GM12872 (cell line): ENCODE data around the gene CACNG6.

Source experiments
- CTCF ChIP-seq: IDR thresholded peaks from 3 replicates; pipeline ENCODE4 v1.5.1; 2011; ENCODE audit warnings: low read depth, mild to moderate bottlenecking, low read length, moderate library complexity; ENCODE audit not compliant: insufficient read depth

The CACNG6 gene

GRCh38 chr19:53977429-53977990, 13.9 kb upstream of the CACNG6 start:
- TF ChIP-seq CTCF: no peak

- TF ChIP-seq CTCF: no peak
Observed at GRCh38 chr19:53977991-53978731, 13.3 kb upstream of the CACNG6 start.

- TF ChIP-seq CTCF: no peak
Observed at GRCh38 chr19:53978975-53979801, 12.2 kb upstream of the CACNG6 start.

DNA sequence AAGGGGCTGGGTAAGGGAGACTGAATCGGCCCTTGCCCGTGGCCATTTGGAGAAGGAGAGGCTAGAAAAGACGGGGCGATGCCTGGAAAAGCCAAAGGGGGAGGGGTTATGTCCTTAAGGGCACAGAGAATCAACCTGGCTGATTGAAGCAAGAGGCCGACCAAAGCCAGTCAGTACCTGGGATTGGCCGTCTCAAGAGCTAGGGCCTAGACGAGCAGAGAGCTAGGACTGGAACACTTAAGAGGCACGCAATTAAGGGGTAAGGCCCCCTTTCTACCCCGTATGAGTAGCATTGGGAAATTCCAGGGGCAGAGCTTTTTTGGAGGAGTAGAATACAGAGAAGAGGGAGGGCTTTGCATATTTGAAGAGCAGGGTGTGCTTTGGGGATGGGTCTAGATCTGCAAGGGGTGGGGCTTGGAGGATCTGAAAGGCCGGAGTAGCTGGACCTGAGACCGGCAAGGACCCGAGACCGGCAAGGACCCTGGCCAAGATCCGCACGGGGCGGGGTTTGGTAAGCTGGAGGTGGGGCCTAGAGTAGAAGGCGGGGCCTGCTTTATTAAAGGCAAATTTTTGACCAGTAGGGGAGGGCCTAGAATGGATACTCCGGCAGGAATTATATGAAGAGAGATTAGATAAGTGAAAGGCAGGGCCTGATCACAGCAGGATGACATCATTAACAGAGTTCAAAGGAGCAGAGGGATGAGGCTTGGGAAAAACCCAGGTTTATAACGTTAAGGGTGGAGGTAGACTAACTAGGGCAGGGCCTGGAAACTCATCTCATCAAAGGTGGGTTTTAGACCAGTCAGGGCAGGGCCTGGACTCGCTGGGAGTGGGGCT, 10.7 kb upstream of the CACNG6 start:
- no peak for TF ChIP-seq CTCF

DNA sequence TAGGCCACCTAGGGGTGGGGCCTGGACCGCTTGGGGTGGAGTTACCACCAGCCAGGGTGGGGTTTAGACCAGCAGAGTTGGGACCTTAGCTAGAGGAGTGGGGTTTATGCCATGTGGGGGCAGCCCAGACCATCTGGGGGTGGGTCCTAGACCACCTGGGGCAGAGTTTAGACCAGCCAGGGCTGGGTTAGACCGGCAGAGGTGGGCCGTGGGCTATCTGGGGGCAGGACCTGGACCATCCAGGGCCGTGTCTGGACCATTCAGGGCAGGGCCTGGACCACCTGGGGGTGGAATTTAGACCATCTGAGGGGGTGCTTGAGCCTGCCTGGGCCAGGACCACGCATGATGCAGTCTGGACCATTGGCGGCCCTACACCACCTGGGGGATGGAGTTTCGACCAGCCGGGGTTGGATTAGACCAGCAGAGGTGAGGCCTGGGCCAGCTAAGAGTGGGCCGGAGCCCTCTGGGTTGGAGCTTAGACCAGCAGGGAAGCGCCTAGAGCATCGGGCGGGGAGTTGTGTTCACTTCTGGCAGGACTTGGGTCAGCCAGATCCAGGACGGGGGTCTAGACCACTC, 10.0 kb upstream of the CACNG6 start:
- no peak for TF ChIP-seq CTCF

- TF ChIP-seq CTCF: no peak
Observed at GRCh38 chr19:53982001-53982451, 9.4 kb upstream of the CACNG6 start.
